Activated CD8-positive, alpha-beta memory T cell treated with anti-CD3 and anti-CD28 coated beads, Interleukin-2, amount 50 U/mL, for 4 hours (primary cell): ENCODE data around the gene MAGI3.

Experiments used
- DNase-seq: peaks from one replicate; pipeline ENCODE4 v3.0.0-alpha.2; 2020

Gene MAGI3

DNA sequence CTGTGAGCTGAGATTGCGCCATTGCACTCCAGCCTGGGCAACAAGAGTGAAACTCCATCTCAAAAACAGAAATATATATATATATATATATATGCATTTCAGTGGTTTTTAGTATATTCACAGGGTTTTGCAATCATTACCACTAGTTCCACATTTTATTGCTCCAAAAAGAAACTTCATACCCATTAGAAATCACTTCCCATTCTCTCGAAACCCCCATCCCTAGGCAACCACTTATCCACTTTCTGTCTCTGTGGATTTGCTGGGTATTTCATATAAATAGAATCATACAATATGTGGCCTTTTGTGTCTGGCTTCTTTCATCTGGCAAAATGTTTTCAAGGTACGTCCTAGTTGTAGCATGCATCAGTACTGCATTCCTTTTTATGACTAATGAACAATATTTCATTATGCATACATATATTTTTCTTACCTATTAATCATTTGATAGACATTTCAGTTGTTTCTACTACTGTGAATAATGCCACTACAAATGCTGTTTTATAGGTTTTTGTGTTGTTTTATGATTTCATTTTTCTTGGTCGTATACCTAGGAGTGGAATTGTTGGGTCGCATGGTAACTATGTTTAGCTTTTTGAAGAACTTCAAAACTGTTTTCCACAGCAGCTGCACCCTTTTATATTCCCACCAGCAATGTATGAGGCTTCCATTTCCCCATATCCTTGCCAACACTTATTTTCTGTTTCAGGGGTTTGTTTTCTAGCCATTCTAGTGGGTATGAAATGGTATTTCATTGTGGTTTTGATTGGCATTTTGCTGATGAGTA lies 273.0 kb downstream of the MAGI3 start:
- no peak for DNase-seq

DNA sequence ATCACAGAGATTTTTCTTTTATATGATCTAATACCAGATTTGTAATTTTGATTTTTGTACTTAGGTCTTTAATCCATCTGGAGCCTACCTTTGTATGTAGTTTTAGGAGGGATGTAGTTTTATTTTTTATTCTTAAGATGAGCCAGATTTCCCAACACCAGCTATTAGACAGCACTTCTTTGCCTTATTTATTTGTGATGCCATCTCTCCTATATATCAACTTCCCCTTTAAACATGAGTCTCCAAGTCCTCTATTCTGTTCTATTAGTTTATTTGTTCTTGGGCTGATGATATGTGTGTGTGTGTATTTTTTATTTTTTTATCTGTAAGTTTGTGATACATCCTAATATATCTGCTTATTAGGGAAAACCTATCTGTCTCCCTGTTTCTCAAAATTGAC lies 274.8 kb downstream of the MAGI3 start:
- DNase-seq = no peak

DNA sequence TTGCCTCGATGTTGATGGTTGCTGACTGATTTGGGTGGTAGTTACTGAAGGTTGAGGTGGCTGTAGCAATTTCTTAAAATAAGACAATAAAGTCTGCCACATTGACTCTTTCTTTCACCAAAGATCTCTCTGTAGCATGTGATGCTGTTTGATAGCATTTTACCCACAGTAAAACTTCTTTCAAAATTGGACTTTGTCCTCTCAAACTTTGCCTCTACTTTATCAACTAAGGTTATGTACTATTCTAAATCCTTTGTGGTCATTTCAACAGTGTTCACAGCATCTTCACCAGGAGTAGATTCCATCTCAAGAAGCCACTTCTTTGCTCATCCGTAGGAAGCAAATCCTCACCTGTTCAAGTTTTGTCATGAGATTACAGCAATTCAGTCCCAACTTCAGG lies 275.8 kb downstream of the MAGI3 start:
- DNase-seq = no peak

DNA sequence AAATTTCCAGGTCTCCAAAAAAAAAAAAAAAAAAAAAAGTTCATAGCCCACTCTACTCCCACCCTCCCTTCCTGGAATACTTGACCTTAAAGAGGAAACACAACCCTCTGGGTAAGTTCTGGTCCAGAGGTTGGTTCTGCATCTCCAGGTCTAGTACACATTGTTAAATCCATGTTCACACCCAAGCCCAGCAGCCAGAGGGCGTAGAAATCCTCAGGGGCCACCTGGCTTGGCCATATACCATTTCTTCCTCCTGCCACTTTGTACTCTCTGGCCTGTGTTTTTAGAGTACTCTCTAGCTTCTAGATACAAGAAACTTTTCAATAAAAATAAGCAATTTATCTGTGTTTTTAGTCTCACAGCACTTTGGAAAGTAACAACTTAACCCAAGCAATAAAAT lies 279.7 kb downstream of the MAGI3 start:
- no peak for DNase-seq

DNA sequence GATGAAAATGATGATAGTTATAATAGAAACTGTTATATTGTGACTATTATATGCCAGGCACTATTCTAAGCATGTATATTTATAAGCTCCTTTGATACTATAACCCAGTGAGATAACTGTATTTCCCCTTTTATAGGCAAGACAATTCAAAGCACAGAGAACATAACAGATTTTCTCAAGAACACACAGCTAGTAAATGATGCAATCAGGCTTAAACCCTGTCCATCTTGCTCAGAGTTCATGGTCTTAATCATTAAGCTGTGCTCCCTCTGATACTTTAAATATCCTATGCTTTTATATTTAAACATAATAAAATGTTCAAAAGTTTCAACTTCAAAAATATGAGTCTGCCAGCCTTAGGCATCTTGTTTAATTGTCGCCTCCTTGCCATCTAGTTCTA lies 280.3 kb downstream of the MAGI3 start:
- DNase-seq = no peak

DNA sequence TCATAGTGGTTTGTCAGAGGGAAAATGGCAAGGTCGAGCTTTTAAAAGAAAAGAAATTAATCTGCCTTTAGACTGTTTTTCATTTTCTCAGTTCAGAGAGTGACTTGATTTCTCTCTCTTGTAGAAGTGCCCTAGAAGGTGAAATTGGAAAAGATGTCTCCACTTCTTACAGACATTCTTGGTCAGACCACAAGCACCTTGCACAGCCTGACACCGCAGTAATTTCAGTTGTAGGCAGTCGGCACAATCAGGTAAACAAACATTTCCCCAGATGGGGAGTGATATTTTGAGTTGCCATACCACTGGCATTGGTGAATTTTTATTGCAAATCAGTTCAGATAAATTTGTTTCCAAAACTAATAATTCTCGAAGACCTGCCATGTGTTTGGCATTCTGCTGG lies 282.2 kb downstream of the MAGI3 start:
- DNase-seq = no peak

DNA sequence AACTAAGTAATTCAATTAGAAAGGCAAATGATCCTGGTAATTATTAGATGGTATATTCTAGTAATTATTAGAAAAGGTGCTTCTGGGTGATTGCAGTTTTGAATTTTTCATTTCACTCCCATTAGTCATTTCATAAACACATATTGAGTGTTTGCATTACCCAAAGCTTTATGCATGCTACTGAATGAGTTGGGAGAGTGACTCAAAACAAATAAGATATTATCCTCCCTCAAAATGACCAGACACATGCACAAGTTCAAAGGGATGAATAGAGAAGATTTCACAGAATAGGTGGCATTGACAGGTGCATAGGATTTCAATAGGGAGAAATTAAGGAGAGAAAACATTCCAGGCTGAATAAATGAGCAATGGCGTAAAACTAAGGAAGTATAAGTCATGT lies 284.3 kb downstream of the MAGI3 start:
- no peak for DNase-seq

DNA sequence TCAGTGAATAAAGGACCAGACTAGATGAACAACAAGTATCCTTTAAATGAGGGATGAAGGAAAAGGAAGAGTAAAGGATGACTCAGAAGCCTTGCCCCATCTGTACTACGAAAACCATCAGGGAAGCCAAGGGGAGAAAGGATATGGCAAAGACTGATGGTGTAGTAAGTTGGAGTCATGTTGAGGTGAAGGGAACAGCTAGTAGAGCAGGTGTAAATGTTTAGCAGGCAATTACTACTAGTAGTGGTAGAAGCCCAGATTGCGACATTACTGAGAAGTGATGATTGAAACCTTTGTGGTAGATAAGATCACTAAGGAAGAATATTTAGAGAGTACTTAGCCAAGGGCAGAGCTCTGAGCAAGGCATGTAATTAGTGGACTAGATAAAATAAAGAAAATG lies 285.0 kb downstream of the MAGI3 start:
- DNase-seq = no peak

DNA sequence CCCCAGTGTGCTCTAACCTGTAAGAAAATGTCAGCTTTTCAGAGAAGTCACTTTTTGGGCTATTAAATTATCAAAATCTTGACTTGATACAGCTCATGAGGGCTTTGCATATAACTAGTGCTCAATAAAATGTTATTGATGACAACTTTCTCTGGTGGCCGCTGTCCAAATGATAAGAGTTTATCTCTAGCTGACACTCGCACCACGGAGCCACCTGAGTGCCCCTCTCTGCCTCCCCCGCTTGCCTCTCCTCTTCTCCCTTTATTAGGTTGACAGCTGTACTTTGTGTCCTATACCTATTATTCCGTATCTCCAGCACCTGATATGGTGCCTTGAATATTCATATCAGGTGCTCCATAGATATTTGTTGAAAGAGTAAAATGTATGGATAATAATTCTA lies 286.2 kb downstream of the MAGI3 start:
- DNase-seq = no peak

DNA sequence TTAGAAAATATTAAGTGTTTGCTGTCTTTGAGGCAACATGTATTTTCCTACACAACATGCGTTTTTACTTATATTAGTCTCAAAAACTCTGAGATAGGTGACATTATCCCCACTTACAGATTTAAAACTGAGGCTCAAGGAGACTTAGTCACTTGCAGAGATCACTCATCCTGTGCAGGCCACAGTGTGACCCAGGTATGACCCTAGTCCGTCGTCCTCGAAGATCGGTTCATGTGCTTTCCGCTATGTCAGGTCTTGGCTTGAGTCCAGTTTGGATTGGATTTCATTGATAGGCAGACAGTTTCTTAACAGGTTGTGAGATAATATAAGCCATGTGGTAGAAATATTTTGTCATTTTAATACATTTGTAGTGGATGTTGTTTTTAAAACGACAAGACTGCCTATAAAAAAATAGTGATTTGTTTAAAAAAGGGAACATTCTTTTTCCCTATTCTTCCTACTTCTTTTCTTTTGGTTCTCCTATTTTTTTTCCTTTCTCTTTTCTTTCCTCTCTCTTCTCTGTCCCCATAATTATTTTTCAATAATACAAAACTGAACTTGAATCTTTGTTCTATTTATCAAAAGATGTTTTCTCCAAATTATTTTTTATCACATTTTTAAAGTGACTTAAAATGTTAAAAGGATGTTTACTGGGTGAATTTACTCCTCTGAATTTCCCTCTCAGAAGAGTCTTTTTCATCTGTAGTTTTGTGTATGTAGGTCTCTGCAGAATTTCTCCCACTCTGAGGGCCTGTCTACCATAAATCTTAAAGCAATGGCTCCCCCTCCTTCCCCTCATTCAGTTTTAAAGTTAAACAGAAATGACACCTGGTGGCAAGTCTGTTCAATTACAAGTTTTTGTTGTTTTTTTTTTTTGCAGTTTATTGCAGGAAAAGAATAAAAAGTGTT lies 287.2 kb downstream of the MAGI3 start:
- DNase-seq = no peak

DNA sequence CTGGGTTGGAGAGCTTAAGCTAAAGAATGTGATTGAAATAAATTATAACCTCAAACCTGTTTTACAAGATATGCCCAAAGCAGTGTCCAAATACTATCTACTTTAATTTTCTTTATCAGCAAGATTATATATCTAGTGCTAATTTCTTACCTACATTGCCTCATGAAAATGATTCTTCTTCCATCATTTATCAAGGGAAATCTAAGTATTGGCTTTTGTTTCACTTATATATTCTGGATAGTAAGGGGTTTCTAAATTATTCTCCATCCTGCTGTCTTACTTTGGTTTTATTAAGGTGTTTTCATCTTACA lies 287.8 kb downstream of the MAGI3 start:
- DNase-seq = no peak

DNA sequence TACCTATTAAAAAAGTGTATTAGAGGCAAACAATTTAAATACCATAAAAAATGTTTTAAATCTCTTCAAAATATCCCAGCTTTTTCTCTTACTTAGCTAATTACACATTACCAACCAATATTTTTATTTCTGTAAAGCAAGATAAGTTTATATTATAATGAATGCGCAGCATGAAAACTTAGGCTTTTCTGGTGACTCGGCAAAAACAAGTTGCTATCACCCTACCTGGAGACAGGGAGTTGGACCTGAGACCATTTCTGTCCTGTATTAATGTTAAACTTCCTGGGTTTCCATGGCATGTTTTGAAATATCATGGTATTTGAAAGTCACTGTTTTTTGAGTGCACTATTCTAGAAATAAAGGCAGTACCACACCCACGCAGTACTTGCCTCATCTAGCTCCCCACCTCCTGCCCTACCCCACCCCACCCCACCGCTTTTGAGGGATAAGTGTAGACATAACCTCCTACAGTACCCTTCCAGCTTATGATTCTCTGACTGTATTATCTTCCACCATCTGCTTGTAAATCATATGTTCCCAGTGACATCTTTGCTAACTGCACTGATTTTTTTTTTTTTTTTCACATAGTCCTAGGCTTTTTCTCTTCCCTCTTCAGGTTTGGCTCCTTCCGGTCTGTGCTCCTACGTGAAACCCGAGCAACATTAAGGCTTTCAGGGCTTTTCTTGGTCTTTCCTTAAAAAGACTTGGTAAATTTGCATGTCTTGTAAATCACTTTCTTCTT lies 291.5 kb downstream of the MAGI3 start:
- no peak for DNase-seq

DNA sequence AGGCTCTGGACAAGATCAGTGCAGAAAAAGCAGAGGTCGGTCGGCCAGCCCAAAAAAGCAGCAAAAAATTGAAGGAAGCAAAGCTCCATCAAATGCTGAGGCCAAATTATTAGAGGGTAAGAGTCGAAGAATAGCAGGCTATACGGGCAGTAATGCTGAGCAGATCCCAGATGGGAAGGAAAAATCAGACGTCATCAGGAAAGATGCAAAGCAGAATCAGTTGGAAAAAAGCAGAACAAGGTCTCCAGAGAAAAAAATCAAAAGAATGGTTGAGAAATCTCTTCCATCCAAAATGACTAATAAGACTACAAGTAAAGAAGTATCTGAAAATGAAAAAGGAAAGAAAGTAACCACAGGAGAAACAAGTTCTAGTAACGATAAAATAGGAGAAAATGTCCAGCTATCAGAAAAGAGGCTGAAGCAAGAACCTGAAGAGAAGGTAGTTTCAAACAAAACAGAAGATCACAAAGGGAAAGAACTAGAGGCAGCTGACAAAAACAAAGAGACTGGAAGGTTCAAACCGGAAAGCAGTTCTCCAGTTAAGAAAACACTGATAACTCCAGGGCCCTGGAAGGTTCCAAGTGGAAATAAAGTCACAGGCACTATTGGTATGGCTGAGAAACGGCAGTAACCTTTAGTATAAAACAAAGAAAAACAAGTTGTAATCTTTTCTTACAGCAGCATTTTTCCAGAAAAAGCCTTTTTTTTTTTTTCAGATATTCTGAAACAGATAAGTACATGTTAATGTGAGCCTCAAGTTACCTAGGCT lies 293.3 kb downstream of the MAGI3 start:
- no peak for DNase-seq

DNA sequence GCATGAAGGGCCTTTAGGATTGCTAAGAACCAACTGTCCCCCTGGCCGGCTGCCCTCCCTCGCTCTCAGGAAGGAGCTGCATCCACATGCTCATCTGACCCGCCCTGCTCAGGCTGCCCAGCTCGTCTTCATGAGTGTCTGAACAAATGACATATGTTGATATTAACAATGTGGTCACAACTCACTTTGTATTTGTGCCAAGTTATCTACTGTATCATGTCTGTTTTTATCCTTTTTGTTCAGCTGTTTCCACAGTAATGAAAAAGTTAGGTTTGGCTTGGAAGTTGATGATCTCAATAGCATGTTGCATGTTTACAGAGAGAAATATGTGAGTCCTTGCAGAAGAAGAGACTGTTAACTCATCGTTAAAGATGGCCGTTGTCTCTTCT lies 293.8 kb downstream of the MAGI3 start:
- DNase-seq = no peak

DNA sequence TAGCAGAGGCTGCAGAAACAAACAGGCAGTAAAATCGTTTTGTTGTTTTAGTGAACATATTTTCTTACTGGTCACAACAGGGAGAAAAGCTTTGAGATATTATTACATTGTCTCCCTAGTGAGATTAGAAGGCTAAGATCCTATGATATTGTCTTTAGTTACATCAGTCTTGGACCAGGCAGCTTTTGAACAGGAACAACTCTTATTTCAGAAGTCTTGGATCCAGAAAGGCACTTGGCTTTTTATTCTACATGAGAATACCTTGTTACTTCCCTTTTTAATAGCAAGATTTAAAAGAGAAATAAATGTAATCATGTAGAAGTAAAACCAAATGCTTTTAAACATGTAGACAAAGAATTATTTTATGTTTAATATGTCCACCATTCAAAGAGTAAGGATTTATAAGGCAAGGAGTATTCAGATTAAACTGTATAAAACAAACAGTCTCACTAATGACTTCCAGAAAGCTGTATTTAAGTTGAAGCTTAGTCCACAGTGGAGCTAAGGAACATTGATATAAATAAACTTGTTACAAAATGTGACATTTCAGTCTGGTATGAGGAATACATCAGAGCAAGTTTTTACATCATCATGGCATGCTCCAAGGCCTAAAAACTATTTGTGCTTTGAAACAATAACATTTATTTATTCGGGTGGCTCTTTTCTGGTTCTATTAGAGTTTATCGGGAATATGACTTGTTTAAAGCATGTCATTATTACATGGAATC lies 296.7 kb downstream of the MAGI3 start:
- no peak for DNase-seq

DNA sequence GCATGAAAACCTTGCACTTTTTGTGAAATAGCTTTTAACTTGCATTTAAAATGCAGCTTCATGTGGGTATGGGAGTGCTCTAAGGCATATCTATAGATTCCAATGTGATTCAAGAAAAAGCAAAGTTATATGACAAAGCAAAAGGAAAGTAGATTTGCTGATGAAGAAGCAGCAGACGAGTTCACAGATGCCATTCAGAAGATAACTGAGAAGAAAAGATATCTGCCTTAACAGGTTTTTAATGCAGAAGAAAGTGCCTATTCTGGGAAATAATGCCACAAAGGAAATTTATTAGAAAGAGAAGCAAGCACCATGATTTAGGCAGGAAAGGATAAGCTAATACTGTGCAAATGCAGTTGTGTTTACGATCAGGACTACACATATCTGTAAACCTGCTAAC lies 300.9 kb downstream of the MAGI3 start:
- no peak for DNase-seq

DNA sequence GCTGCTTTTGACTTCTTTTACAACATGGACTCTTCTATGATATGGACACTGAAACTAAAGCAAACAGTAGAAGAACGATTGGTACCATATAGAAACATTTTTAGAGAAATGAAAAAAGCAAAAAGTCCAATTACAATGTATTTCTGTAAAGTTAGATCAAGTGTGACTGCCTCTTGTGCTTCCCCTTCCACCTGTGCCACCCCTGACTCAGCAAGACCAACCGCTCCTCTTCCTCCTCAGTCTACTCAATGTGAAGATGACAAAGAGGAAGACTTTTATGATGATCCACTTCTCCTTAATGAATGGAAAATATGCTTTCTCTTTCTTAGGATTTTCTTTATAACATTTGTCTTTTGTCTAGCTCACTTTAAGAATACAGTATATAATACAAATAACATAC lies 302.0 kb downstream of the MAGI3 start:
- DNase-seq = no peak

DNA sequence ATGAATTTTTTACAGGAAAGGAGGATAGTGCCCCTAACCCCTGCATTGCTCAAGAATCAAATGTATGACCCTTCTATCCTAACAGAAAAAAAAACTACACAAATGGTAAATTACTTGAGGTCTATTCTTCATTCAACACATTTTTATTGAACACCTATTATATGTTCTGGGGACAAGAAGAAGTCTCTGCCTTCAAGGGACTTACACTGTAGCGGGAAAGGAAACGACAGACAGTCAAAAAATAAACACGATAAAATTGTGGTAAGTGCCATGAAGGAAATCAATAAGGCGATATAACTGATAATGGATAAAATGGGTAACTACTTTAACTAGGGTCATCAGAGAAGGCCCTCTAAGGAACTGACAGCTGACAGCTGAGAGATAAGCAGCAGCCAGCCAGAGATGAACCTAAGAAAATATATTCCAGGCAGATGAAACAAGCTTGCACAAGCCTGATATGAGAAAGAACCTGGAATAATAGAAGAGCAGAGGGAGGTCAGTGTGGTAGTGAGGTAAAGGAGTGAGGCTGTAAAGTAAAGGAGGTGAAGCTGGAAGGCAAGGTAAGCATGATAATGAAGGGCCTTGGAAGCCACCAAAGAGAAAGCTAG lies 302.6 kb downstream of the MAGI3 start:
- no peak for DNase-seq

DNA sequence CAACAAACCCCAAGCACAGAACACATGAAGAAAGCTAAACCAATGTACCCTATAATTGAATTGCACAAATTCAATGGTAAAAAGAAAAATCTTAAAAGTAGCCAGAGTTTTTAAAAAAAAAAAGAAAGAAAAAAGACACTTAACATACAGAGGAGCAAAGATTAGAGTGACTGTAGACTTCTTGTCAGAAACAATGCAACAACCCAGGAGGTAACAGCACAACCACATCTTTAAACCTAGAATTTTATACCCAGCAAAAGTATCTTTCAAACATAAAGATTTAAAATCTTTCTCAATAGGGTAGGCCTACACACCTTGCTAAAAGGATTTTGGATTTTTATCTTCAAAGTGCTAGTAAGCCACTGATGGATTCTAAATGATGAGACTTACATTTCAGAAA lies 304.6 kb downstream of the MAGI3 start:
- no peak for DNase-seq

DNA sequence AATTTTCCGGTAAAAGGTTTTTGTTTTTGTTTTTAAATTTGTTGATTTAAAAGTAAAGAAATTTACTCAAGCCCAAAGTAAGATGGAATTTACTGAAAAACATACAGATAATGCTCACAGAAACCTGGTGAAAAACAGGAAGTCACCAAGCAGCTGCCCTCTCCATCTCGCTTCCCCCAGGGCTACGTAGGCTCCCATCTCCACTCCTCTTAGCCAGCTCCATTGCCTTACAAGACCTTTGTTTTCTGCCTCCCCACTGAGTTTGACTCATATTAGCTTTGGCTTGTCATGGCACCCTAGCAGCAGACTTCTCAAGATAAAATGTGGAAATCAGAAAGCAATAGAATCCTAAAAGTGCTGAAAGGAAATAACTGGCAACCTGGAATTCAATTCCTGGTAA lies 311.1 kb downstream of the MAGI3 start:
- DNase-seq = no peak

DNA sequence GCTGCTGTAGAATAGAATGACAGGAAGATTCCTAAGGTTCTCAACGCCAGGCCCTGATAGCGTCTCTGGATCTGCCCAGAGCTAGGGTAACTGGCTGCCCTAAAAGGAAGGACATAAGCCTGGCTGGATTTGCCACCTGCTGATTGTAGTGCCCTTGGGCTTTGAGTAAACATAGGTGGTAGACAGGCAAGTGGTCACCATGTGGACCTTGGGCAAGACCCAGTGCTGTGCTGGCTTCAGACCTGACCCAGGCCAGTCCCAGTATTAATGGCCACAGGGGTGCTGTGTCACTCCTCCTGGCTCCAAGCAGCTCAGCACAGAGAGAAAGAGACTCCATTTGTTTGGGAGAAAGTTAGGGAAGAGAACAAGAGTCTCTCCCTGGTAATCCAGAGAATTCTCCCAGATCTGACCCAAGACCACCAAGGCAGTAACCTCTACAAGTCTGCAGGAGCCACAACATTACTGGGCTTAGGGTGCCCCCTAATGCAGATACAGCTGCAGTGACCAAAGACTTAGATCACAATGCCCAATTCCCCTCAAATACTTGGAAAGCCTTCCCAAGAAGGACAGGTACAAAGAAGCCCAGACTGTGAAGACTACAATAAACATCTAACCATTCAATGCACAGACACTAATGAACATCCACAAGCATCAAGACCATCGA lies 324.4 kb downstream of the MAGI3 start:
- no peak for DNase-seq
